AG08396 (cell line): ENCODE results near the gene LRRC46.

Experiments used
- DNase-seq: peaks from one replicate; pipeline ENCODE4 v3.0.0; 2012; ENCODE audit warnings: low spot score, mixed read lengths

LRRC46 gene

DNA sequence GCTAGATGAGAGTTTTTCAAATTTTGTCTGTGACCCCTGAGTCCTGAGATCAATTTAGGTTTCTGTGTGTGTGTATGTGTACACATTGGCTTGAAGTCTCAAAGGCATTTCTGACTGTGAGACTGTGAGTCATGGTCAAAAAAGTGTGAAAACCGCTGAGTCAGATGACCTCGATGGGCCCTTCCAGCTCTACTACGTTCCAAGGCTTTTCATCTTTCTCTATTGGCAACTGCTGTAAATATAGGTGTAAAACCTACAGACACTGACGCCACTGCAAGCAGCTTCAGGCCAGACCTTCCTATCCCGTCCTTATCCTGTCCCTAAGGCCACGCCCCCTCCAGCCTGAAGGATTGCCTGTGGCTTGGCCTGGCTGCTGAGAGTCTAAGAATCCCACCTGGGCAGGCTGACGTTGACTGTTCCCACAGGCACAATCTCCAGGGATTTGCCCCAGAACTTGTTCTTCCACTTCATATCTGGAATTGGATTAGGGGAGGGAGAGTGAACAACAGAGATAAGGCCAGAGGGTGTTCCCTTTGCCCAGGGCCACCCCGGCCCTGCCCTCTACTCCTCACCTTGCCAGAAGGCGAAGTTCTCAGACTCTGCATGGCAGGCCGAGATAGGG is 21.2 kb upstream of the LRRC46 start:
- DNase-seq = peak; percentile 90

DNA sequence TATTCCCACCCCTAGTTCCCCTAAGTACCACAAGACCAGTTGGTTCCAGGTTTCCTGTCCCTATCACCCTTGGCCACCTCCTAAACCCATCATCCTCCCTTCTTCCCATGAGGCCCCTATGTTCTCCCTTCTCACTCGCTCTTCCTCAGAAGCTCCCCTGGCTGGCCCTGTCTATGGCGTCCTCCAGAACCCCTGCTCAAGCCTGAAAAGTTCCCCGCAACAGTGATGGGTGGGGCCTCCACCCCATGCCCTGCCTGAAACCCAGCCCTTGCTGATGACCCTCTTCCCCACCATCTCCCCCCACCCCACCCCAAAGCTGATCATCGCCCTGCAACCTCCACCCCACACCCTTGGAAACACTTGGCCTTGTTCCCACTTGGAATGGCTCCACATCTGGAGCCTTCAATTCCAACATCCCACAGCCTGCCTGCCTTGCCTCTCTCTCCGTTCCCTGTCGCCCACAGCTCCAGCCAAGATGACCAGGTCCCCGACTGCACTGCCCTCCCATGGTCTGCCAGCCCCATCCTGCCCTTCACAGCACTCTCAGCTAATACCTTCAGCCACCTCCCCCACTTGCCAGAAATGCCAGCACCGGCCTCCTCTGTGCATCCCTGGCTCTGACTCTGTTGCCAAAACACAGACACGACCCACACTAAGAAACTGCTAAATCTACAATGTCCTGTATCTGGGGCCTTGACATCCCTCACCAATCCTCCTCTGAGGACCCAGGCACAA is 20.4 kb upstream of the LRRC46 start:
- DNase-seq = no peak

DNA sequence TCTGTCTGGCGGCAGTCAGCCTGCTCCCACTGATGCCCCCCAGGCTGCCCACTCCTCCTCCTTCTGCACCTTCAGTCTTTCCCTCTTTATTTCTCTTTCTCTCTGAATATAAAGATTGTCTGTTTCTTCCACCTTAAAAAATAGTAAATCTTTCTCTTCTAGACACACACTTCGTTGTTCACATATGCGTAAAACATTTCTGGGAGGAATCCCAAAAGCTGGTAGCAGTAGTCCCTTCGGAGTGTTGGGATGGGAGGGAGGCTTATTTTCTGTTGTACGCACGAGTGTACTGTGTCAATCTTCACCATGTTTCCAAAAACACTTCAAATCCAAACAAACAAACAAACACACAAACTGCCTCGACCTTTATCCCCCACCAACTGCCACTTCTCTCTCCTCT is 19.8 kb upstream of the LRRC46 start:
- DNase-seq = no peak

DNA sequence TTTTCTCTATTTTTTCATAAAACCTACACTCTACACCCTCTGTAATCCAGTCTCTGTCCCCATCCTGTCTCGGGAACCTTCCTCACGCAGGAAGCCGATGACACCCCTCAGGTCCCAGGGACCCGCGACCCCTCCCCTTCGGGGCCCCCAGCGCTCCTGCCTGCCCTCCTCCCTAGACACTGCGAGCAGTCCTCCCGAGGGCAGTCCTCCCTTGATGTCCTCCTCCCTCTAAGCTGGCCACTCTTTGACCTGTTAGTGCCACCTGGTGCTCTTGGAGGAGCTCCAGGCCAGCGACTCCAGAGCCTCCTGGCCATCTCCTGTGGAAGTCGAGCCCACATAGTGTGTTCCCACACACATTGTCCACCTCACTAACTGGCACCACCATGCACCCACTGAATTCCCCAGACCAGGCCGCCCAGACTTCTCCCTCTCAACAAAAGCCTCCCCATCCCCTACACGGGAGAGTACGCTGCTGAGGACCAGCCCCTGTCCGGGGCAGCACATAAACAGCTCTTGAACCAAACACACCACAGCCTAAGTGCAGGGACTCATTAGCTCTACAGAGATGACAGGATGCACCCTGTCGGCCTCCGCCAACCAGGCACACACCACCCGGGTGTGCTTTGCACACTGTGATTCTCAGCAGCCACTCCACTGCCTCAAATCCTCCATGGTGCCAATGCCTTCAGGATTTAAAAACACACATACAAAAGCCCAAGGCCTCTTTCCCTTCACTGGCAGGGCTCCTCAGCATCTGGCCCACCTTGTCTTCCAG is 19.1 kb upstream of the LRRC46 start:
- no peak for DNase-seq

DNA sequence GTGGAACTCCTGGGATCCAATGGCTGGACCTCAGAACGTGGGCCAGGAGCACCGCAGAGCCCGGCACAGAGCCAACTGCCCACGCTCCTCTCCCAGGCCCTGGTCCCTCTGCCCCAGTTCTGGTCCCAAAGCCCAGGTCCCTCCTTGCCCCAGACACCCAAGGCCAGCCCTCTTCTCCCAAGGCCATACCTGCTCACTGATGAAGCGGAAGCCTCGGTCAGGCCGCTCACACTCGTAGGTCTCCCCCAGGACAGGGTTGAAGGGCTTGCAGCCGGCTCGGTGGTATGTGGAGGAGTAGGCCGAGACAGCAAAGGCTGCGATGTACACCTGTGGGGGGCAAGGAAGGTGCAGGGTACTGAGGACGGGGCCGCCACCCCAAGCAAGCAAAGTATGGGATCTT is 18.4 kb upstream of the LRRC46 start:
- no peak for DNase-seq

DNA sequence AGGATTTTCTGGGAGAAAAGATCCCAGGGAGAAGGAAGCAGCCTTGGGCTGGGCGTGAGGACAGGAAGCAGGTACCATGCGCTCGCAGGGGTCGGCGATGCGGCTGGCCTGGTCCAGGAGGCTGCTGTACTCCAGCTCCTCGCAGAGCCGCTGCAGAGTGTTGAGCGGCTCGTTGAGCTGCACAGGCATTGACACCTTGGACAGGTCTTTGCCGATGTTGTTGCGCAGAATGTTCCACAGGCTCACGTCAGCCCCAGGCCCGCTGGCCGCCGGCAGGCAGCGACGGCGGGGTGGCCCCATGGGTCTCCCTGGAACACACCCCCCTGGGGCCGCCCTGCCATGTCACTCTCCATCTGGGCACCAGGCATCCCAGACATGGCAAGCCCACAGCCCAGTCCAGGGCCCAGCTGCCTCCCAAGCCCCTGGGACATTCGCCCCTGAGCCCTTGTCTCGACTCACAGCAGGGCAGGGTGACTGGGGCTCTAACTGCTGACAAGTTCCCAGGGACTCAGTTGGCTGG is 17.9 kb upstream of the LRRC46 start:
- no peak for DNase-seq

DNA sequence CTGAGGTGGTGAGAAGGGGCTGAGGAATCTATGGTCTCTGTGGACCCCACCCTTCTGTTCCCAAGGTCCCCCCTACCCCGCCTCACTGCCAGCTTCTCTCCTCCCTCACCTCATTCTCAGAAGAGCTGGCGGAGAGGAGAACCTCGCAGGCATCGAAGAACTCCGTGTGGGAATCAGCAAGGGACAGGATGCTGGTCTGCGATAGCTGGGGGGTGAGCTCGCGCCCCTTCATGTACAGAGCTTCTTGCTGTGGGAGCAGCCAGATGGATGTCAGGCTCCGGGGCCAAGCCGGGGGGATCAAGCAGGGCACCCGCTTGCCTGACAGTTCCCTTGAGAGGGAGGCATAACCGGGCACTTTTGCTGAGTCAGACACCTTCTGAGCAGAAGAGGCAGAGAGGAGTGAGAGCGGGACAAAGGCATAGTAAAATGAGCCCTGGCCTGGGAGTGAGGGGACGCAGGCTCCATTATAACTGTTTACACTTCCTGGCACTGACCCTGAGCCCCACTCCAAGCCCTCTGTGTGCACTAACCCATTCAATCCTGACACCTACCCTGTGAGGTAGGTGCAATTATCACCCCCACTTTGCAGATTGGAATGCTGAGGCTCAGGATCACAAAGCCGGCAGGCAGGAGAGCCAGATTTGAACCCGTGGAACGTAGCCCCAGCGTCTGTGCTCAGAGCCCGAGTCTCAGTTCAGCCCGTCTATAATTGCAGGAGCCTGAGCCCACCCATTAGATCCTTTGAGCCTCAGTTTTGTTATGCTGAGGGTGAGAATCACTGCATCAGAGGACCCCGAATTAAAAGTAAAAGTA is 16.2 kb upstream of the LRRC46 start:
- DNase-seq = no peak

DNA sequence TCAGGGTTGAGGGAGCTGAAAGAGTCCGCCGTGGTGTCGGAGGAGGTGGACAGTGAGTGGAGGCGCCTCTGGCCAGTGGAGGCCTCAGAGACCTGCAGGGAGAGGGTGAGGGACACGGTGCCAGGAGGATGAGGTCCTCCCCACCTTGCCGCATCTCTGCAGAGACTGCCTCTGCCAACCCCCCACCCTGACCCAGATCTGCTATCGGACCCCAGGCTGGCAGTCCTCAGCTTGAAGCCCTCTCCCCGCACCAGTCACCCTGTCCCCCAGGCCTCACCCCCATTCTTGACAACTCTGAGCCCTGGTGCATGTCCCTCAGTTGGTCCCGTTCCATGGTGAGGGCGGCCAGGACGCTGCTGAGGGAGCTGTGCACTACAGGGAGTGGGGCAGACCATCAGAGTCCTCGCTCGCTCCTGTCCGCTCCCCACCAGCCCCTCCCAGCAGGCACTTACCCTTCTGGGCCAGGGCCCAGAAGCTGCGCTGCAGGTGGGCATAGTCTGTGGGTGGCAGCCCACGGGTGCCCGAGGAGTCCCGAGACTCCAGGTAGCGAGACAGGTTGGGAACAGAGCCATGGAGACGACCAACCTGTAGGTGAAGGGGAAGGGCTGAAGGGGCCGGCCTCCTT is 15.2 kb upstream of the LRRC46 start:
- DNase-seq = no peak

DNA sequence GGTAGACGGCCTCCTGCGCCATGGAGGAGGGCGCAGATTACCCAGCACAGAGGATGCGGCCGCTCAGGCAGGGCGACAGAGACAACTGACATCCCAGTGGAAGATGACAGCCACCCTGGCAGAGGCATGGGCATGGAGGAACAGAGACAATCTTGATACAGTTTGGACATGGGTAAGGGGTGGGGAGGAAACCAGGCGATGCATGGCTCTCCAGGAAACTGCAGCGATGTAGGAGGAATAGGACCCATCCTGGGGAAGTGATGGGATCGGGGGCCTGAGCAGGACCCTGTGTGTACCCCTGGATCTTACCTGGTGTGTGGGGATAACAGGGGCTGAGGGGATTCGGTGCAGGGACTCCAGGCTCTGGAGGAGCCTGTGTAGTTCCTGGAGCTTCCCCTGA is 14.5 kb upstream of the LRRC46 start:
- DNase-seq = no peak

DNA sequence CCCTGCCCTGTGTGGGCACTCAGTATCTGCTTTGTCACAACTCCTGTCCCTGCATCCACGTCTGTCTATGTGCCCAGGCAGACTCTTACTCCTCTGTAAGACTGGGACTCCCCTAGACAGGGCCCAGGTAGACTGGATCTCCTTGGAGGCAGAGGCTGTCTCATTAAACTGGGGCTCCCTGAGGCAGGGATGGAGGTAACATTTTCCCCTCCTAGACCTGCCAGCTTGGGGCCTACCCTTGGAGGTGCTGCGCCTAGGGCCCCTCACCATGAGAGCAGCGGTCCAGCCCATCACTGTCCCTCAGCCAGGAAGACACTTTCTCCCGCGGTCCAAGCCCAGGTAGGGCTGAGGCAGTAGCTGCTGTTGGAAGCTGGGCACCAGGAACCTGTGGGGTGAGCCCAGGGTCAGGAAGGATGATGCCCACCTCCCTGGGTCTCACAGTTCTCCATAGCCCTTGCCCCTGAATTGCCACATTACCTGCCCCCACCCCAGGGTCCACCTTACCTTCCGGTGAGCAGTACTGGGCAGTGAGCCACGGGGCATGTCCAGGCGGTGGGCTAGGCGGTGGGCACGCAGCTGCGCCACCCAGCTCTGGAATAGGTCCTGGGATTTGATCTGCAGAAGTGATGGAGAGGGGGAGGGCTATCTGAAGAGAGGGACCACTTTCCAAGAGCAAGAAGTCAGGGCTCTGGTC is 13.3 kb upstream of the LRRC46 start:
- DNase-seq = no peak

DNA sequence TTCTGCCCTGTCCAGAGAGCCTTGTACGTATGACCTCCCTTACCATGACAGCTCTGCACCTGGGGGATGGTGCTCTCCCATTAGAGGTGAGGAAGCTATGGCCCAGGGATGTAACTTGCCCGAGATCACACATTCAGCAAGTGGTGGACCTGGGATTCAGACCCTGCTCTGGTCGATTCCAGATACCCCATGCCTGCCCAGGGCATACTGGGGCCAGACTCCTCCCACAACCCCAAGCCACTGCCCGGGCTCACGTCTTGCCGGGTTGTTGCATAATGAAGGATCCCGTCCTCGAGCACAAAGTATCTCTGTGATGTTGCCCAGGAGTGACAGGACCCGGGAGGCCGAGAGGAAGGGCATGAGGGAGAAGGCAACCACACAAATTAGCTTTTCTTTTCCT is 12.0 kb upstream of the LRRC46 start:
- DNase-seq = no peak

DNA sequence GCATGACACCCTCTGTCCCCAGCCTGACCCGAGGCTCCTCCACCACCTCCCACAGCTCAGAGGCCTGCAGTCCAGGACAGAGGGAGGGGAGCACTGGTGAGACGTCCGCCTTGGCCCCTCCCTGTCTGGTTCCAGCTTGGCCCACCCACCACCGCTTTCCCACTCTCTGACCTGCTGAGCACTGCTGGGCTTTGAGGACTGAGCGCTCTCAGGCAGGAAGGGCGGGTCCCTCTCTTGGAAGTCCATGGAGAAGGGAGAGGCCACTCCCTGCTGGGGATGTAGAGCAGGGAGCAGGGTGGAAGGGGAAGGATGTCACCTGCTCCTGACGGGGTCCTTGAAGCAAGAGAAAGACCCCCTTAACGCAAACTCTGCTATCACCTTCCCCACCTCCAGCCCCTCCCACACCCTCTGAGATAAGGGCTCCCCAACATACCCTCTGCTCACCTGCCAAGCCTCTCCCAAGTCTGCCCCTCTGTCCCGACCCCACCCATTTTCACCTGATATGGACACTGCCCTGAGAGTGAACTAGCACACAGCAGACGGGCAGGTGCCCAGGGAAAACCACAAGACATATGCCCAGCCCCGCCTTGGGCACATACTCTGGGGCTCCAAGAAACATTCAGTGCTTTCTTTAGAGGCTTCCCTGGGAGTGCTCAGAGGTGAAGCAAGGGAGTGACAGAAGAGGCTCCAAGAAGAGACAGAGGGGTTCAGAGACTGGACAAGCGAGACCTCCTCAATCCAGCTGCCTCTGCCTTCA is 11.3 kb upstream of the LRRC46 start:
- no peak for DNase-seq

DNA sequence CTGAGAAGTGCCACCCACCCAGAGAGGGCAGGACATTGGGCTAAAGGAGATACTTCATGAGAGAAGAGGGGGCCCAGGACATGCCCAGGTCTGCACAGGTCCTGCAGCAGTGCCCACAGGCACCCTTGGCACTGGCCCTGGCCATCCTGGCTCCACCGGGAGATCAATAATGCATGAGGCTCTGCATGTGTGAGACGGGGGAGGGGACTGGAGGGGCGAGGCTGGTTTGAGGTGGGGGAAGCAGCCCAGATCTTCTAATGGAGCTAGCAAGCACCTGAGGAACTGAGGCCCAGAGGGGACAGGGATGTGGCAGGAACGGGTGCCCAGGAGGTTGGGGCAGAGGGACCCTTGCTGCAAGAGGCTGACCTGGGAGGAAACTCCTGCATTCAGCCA is 10.4 kb upstream of the LRRC46 start:
- no peak for DNase-seq

DNA sequence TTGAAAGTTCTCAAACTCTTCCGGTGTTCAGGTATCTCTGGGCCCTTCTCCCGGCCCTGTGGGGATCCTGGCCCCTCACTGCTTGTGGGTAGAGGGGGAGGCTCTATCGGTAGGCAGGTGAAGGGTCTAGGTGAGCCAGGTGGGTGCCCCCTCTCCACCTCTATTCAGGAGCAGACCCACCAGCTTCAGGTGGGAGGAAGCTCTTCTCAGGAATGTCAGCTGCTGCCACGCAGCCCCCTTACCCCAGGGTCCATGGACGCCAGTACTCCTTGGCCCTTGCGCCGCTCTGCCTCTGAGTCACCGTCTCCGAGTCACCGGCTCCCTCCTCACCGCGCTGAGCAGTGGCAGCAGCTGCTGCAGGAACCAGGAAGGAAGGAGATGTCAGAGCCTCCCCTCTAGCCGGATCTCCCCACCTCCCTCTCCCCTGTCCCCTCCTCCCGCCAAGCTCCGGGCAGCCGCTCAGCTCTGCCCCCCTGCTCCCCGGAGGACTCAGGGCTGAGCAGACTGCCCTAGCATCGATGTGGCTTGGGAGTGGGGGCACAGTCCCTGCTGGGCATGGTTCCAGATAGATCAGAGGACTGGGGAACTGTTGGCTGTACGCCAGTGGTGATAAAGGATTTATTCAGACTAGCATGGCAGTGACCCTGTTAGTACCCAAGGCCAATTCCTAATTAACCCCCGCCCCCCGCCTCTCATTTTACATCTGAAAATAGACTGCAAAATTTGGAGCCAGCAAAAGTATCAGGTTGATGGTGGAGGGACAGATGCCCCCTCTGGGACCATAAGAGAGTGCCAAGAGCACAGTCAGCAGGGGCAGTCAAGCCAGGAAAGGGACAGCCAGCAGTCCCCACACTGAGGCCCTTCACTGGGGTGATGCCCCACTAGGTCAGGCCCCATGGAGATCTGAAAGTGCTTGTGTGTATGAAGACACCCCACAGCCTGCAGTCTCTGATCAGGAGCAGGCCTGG is 9.8 kb upstream of the LRRC46 start, which contains the start of gene OSBPL7:
TSS of gene OSBPL7 (minus strand) at position 371 of the 968 bp plus-strand sequence. CDS start 1,516 bp downstream, outside the sequence.
- peak; percentile 85 for DNase-seq

DNA sequence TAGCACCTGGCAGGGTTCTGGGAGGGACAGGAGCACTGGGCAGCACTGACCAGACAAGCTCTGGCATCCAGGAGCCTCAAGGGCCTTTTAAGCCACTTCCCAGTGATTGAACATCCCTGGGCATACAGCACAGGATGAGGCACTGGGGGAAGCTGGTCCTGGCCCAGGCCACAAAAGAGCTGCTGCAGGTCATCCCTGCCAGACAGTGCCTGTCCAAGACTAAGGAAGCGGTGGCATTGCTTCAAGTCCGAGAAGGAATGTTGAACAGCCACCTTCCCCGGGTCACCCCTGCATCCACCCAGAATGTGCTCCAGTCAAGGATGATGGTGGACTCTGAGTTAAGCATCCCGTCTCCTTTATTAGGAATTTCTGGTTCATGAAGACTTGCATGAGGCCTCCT is 8.7 kb upstream of the LRRC46 start:
- DNase-seq = no peak

DNA sequence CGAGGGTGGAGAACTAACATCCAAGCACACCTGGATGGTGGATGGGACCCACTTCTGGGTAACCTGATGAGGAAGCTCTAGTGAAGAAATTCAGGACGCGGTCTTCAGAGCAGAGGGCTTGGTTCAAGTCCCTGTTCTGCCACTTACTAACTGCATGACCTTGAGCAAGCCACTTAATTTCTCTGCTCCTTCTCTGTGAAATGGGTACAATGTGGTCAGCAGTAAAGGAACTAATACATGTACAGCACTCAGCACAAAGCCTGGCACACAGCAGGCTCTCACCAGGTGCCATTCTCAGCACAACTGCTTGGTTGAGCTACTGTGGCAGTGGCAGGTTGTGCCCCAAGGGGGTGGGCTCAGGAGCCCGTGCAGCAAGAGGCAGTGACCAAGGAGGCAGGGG is 8.0 kb upstream of the LRRC46 start:
- no peak for DNase-seq

DNA sequence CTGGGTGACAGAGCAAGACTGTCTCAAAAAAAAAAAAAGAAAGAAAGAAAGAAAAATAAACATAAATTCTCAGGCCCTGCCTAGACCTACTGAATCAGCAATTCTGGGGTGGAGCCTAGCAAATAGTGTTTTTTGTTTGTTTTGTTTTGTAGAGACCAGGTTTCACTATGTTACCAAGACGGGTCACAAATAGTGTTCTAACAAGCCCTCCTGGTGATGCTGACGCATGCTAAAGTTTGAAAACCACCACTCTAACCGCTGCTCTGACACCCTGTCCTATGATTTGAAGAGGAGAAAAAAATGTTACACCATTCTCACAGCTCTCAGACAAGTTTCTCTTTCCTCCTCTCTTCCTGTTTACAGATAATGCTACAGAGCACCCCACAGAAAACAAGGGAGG is 1.6 kb upstream of the LRRC46 start:
- no peak for DNase-seq

DNA sequence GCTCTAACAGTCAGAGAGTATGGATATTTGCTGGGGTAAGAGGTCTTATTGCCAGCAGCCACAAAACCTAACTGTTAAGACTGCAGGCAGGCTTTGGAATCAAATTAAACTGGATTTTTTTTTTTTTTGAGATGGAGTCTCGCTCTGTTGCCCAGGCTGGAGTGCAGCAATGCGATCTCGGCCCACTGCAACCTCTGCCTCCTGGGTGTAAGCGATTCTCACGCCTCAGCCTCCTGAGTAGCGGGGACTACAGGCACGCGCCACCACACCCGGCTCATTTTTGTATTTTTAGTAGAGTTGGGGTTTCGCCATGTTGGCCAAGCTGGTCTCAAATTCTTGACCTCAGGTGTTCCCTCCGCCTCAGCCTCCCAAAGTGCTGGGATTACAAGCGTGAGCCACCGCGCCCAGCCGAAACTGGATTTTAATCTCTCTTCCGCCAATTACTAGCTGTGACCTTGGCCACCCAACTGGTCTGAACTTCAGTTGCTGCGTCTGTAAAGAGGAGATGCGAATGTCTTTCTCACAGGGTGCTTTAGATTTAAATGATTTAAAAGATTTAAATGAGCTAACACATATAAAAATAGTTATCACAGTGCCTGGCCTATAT is 971 bp upstream of the LRRC46 start:
- no peak for DNase-seq

DNA sequence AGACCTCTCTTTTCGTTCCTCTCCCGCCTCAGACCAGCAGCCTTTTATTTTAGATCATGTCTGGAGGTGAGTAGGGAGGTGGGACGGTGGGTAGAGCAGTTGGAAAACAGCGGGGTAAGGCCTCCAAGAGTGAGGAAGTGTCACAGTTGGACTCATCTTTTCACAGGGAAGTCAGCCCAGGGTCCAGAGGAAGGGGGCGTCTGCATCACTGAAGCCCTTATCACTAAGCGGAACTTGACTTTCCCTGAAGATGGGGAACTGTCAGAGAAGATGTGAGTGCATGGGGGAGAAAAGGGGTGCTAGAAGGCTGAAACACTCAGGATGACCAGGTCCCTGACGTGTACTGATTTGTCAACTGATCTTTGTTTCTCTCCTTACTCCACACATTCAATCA is 461 bp downstream of the LRRC46 start:
- DNase-seq = no peak
